HG02678 (cell line): Measurements from ENCODE around the gene SERPINA6.
"Not testable (repeated sequence)": the region's sequence is repeated elsewhere in the genome, so short reads cannot be mapped to it uniquely, and the experiment has no call there.

Experiments
- ATAC-seq: cut with Tn5 transposase; IDR thresholded peaks from one replicate; pipeline ENCODE4 v1.9.1; 2021; ENCODE audit warnings: mild to moderate bottlenecking, moderate library complexity; ENCODE audit not compliant: unreplicated experiment

SERPINA6 gene

DNA sequence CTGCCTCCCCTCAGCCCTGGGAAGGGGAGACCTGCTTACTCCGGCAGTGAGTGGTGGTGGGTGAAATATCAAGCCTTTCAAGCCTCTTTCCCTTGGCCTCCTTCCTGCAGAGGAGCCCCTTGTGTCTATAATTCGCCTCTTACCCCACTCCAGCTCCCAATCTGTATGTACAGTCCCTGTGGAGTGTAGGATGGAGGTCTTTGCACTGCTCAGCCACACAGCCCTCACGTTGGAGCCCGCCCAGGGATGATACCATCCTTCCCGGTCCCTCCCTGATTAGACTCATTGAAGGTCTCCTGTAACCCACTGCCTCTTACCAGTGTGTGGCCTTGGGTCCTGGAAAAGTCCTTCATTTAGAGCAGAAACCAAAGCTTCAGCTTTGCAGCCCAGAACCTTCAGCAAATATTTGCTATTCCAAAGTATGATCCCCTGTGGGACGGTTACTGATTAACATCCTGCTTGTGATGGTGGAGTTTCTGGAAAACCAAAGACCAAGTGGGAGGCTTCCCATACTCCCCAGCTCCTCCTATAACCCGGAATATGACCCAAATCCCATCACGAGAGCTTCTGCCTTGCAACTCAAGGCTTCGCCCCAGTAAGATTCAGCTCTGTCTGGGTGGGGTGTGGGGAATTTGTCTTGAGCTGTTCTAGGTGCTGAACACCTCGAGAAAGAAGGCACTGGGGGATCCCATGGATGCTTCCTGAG, 30.1 kb downstream of the SERPINA6 start, which contains the start of gene SERPINA10:
TSS of gene SERPINA10 (minus strand) at position 397 of the 706 bp plus-strand sequence. CDS start 2,675 bp downstream, outside the sequence.
- no peak for ATAC-seq

DNA sequence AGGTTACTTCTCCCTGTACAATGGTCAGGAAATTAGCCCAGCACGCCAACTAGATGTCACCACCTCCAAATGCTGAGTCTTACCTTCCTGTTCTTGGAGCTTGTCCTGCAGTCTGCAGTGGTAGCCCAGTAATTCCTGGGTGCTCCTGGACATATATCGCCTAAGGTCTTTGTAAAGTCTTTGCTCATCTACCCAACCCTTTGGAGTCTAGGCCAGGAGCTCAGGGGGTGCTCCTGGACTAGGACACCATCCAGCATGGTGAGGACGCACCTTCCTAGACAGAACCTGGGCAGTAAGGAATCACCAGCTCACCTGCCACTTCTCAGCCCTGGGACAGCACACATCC, 30.6 kb downstream of the SERPINA6 start:
- ATAC-seq, result no peak

DNA sequence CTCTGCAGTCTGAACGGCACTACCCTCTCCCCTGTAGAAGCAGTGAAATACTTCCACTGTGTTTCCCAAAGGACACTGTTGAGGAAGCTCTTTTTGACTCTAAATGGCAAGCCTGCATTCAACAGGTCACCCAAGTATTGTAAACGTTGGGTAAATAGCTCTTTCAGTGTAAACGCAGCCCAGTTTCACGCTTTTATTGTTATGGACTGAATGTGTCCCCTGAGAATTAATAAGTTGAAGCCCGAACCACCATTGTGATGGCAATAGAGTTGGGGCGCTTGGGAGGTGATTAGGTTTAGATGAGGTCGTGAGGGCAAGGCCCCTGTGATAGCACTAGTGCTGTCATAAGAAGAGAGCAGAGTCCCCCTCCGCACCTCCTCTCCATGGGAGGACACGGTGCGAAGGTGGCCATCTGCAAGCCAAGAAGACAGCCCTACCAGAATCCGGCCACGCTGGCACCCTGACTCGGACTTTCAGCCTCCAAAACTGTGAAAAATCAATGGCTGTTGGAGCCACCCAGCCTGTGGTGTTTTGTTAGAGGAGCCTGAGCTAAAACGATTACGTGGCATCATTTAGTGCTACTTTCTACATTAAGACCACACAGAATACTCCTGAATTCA, 31.1 kb downstream of the SERPINA6 start:
- no peak for ATAC-seq

DNA sequence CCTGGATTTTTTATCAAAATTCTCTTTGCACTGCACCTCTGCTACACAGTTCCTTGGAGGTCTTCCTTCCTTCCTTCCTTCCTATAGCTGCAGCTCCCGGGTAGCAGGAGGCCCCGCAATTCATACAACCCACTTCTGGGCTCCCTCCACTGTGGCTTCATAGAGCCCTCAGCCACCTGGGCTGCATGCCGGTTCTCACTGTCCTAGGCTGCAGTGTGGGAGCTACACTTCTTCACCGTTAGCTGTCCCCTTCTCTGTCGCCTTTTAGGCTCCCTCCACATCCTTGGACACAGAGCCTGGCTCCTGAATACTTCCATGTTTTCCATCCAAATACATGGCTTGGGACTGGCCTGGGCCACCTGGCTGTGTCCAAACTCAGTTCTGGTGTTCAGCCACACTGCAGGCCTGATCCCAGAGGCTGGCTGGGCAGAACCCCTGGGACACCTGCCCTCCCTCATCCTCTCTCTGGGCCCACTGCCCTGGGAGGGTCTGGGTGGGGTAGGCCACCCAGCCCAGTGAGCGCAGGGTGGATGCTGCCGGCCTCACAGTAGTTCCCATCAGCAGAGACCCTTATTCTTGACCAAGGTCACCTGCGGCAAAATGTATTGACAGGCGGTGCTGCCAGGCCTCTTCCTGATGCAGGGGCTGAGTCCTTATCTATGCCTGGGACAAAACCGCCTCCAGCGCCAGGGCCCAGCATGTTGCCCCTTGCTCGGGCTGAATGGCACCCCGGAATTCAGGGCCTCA, 31.8 kb downstream of the SERPINA6 start:
- ATAC-seq, result no peak

DNA sequence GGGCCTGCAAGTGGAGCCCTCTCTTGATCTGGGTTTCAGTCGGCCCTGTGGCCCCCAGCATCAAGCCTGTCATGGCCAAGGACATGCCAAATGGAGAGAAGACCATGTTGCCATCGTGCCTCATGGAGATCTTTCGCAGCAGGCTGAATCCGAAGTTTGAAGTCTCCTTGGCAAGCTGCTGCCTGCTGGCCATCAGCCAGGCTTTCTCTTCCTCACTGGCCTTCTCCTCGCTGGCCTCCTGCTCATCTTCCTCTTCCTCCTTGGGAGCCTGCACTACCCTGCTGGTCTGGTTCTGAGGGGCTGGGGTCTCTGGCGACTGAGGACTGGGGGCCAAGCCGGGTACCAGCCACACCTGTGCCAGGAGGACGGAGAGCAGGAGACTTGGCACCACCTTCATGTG, 32.9 kb downstream of the SERPINA6 start:
- no peak for ATAC-seq

DNA sequence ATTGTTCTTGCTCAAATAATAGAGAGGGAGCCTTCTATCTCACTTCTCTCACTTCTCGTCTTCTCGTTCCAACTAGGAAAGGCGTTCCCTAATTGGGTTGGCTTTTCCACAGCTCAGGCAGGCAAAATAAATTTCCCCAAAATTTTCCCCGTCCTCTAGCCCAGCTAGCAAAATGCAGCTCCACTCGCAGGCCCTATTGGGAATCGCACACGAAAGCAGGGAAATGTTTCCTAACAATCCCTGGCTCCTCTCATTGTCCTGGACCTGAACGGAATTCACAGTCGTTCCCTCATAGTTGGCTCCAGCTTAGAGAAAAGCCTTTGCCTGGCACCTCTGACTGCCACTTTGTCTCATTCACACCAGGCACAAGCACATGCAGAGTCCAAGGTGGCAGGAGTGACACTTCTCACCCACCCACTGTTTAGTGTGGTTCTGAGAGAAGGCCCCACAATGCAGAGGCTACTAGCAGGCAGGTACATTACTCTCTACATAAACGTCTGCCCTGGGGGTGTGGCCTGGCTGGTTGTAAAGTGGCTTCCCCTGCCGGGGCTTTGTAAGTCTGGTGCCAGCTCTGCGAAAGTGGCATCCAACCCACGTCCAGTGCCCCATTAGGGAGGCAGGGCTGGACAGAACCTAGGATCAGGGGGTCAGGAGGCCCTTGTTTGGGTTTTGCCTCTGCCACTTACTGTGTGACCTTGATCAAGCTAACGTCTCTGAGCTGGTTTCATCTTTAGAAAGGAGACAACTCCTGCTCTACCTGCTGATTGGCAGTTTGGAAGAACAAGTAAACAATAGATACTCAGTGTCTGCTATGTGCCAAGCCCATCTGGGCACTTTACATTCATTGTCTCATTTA, 34.3 kb downstream of the SERPINA6 start:
- no peak for ATAC-seq

DNA sequence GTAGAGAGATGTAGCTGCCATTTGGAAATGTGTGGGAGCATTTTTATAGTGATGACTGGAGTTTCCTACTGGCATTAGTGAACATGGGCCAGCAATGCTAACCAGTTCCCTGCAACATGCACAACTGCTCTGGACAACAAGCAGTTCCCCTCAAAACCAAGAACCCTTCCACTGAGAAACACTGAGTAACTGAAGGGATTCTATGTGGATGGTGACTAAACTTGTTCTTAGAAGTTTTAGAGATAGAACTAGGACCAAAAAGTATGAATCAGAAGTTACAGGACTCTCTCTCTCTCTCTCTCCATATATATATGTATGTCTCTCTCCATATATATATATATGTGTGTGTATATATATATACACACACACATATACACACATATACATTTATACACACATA, 38.0 kb downstream of the SERPINA6 start:
- ATAC-seq, result no peak

DNA sequence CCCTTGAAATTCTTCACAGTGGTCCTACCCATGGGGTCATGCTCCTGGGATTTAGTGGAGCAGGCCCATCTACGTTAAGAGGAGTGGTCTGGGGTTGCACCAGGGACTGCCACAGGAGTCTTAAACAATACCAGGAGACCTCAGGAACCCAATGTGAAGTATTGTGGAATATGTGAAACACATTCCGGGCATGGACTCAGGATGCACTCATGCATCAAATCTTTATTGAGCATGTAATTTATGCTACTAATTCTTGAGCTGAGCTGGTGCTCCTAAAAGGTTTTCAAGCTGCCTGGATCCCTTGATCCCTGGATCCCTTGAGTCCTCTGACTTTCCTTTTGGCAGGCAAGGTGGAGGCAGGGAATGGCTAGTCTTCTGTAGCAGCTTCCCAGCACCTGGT, 38.9 kb downstream of the SERPINA6 start:
- no peak for ATAC-seq

DNA sequence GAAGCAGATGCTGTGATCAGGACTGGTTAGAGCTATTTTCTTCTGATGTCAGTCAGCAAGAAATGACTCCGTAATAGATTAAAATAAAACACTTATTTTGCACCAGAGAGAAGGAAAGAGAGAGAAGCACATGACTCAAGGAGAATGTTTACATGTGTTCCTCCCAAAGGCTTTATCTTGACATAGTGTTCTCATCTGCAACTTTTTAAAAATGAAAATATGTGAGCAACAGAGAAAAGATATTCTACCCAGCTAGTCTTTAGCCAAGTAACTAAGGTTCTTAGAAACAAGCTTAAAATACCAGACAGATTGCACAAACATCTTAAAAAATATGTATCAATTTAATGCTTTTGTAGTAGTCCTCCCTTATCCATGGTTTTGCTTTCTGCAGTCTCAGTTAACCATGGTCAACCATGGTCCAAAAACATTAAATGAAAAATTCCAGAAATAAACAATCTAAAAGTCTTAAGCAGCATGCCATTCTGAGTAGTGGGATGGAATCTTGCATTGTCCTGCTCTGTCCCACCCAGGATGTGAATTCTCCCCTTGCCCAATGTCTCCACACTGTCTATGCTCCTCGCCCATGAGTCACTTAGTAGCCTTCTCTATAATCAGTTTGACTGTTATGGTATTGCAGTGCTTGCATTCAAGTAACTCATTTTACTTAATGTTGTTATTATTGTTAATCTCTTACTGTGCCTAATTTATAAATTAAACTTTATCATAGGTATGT, 40.0 kb downstream of the SERPINA6 start:
- ATAC-seq, result no peak

DNA sequence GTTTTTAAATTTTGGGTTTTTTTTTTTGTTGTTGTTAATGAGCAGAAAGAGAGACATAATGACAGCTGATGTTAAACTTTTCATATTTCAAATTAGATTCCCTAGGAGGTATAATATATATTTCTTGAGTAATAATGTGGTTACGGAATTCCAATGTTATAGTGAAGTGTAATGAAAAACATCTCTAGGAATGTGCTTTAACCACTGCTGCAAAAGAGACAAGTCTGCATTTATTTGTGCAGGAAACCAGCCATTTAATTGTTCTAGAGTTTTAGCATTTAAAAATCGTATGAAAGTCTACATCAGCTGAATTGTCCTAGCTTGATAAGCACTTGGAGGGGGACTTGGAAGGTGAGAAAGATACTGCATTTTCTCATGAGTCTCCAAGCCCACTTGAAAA, 44.4 kb downstream of the SERPINA6 start:
- no peak for ATAC-seq

DNA sequence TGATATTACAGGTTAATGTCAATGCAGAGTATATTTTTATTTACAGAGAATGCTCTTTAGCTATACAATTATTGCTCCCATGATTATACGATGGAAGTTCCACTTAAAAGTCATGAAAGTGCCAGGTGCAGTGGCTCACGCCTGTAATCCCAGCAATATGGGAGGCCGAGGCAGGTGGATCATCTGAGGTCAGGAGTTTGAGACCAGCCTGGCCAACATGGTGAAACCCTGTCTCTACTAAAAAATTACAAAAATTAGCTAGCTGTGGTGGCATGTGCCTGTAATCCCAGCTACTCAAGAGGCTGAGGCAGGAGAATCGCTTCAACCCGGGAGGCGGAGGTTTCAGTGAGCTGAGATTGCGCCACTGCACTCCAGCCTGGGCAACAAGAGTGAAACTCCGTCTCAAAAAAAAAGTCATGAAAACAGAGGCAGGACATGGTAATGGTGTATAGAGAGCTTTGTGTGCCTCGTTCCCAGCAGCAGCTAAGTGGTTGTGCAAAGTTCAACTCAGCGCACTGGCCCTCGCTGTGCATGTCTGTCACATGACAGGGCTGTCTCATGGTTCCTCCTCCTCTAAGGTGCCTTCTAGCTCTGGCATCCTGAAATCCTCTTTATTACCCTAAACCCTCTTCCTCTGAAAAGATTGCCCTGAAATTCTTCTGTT, 46.1 kb downstream of the SERPINA6 start:
- not testable (repeated sequence) for ATAC-seq

DNA sequence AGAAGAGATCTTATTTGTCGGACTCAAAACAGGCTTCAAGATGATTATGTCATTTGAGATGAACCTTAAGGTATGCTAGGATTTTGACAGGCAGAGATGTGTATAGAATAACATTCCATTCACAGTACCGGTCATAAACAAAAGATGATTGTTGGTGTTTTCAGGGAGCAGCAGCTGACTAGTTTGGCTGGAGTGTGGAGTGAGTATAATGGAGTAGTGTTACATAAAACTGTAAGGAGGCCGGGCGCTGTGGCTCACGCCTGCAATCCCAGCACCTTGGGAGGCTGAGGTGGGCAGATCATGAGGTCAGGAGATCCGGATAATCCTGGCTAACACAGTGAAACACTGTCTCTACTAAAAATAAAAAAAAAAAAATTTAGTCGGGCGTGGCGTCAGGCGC, 54.0 kb downstream of the SERPINA6 start:
- no peak for ATAC-seq

DNA sequence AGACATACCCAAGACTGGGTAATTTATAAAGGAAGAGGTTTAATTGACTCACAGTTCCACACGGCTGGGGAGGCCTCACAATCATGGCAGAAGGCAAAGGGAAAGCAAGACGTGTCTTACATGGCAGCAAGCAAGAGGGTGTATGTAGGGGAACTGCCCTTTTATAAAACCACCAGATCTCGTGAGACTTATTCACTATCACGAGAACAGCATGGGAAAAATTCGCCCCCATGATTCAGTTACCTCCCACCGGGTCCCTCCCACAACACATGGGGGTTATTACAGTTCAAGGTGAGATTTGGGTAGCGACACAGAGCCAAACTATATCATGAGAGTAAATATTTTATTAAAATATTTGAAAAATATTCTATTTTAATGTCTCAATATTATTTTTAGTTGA, 54.6 kb downstream of the SERPINA6 start:
- not testable (repeated sequence) for ATAC-seq

DNA sequence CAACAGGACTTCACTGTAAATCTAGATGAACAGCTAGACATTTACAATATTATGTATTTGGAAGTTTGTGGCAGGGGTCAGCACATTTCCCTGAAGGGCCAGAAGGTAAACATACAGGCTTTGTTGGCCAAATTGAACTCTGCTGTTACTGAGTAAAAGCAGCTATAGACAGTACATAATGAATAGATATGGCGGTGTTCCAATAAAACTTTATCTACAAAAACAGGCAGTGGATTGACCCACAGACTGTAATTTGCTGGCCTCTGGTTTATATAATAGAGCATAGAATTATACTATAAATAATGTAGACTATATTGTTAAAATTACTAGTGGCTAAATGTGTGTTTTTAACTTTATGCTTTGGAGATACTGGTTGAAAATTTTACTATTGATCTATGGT, 55.8 kb downstream of the SERPINA6 start:
- ATAC-seq, result no peak

DNA sequence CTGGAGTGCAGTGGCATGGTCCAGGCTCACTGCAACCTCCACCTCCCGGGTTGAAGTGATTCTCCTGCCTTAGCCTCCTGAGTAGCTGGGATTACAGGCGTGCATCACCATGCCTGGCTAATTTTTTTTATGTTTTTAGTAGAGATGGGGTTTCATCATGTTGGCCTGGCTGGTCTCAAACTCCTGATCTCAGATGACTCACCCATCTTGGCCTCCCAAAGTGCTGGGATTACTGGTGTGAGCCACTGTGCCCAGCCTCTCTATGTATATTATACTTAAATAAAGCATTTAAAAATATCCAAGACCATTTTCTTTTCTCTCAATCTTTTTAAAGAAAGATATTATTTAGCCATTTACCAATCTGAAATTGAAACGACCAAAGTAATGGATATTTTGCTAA, 58.9 kb downstream of the SERPINA6 start:
- not testable (repeated sequence) for ATAC-seq
